ENCODE data around the gene PRR20G. TPM values are rescaled to one million over a fixed set of nuclear protein-coding genes. Genes with fewer than 3 reads are reported as not detected.

PRR20G gene
- polyA plus RNA-seq, 1 experiment = not detected

DNA sequence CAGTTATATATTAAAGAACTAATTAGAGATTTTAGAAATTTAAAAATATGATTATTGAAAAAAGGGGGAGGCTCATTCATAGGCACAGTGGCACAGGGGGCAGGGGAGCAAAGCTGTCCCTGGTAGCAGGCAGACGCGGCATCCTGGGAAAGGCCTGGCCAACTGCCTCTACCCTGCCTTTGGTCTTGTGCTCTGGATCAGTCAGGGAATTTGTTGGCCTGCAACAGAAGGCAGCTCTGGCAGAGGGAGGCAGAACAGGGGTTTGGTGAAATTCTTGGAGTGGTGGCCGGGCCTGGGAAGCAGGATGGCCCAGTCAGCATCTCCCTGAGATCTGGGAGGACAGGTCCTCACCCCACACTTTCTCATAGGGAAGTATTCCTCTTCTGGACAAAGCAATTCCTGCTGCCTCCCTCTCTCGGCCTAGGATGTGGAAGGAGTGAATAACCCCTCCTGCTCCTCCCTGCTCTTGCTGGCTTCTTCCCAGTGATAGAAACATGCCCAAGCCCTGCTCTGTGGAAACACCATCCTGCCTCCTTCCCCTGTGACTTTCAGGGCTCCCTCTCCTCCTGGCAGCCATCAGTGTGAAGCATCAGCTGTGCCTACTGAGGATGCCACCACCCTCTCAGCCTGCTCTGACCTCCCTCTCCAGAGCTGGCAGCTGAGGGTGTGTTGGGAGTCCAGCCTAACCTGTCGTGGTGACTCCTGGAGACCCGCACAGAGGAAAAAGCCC, 26.9 kb downstream of the PRR20G start:
- ChIA-PET POLR2A (no interaction called here), CTCF (no interaction called here)
- TF ChIP-seq, protein P1, sequence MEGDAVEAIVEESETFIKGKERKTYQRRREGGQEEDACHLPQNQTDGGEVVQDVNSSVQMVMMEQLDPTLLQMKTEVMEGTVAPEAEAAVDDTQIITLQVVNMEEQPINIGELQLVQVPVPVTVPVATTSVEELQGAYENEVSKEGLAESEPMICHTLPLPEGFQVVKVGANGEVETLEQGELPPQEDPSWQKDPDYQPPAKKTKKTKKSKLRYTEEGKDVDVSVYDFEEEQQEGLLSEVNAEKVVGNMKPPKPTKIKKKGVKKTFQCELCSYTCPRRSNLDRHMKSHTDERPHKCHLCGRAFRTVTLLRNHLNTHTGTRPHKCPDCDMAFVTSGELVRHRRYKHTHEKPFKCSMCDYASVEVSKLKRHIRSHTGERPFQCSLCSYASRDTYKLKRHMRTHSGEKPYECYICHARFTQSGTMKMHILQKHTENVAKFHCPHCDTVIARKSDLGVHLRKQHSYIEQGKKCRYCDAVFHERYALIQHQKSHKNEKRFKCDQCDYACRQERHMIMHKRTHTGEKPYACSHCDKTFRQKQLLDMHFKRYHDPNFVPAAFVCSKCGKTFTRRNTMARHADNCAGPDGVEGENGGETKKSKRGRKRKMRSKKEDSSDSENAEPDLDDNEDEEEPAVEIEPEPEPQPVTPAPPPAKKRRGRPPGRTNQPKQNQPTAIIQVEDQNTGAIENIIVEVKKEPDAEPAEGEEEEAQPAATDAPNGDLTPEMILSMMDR (IDR thresholded peaks at IDR 0.05; ENCODE audit: insufficient read depth, low read depth, low read length) = no peak
- Histone ChIP-seq H3K4me3 (ENCODE audit: low read depth, low read length) (no peak overlapping the region), H3K36me3 (ENCODE audit: control insufficient read depth, insufficient read depth, low read length) (no peaks in the 10 kb centered on the region), H3K27me3 (ENCODE audit: control insufficient read depth, insufficient read depth, low read length) (peaks cover 3% of the 10 kb centered on the region)
- no peak for DNase-seq (ENCODE audit: low read depth)

DNA sequence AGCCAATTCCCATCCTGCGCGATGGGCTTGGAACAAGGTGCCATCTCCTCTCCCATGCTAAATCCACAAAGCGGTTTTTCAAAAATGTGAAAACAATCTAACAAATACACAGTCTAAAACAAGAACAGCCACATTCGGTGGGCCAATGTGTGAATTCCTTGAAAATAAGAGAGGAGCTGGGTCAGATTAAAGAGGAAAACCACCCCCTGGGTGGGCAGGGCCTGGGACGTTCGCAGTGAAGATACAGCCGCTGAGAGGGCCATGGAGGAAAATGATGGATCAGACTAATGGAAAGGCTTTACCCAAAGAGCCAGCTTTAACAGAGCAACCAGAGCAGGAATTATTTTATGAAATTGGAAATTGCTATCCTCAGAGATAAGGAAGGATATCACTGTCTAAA, 27.4 kb downstream of the PRR20G start:
- ChIA-PET POLR2A (no interaction called here), CTCF (no interaction called here)
- H3K36me3 ChIP-seq (ENCODE audit: control insufficient read depth, insufficient read depth, low read length) = no peaks in the 10 kb centered on the region
- TF ChIP-seq, protein P1 (IDR thresholded peaks at IDR 0.05; ENCODE audit: insufficient read depth, low read depth, low read length) = no peak
- no peak for DNase-seq (ENCODE audit: low read depth)
- no peak overlapping the region for H3K4me3 ChIP-seq (ENCODE audit: low read depth, low read length)
- H3K27me3 ChIP-seq (ENCODE audit: control insufficient read depth, insufficient read depth, low read length) = peaks cover 3% of the 10 kb centered on the region

DNA sequence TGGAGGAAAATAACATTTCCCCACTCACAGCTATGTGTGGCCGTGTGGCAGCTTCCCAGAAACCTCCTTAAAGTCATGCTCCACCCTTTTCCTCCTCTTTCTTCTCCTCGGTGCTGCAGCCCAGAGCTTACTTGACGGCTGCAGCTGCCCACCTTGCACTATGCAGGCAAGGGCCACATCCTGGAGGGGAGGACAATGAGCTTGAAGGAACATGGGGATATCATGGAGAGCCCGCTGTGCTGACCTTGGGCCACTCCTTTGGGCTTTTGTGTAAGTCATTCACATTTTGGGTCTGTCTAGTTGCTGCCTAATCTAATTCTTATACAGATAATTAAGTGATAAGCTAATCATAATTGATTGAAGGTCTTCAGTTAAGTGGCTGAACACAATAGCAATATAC, 28.0 kb downstream of the PRR20G start:
- DNase-seq (ENCODE audit: low read depth) = no peak
- no peaks in the 10 kb centered on the region for H3K36me3 ChIP-seq (ENCODE audit: control insufficient read depth, insufficient read depth, low read length)
- H3K4me3 ChIP-seq (ENCODE audit: low read depth, low read length) = no peak overlapping the region
- POLR2A ChIA-PET = no interaction called here
- CTCF ChIA-PET = no interaction called here
- TF ChIP-seq, protein P1 (IDR thresholded peaks at IDR 0.05; ENCODE audit: insufficient read depth, low read depth, low read length) = no peak
- H3K27me3 ChIP-seq (ENCODE audit: control insufficient read depth, insufficient read depth, low read length) = peaks cover 3% of the 10 kb centered on the region

DNA sequence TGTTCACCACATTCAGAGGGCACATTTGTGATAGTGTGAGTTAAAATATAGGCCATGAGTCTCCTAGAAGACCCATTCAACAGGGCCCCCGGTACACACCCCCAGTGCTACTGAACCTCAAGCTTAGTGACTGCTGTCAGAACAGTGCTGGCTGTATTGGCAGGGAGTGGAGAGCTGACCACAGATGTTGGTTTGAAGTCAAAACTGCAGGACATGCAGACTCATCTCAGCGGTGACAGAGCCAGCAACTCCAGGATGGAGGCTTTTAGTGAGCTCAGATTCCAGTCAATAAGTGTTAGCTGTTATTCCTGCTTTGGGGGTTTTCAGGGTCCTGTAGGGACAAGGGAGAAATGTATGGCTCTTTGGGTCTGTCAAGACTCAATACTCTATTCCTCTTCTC, 29.1 kb downstream of the PRR20G start:
- peaks cover 3% of the 10 kb centered on the region for H3K27me3 ChIP-seq (ENCODE audit: control insufficient read depth, insufficient read depth, low read length)
- POLR2A ChIA-PET = no interaction called here
- no peak for DNase-seq (ENCODE audit: low read depth)
- H3K36me3 ChIP-seq (ENCODE audit: control insufficient read depth, insufficient read depth, low read length) = no peaks in the 10 kb centered on the region
- H3K4me3 ChIP-seq (ENCODE audit: low read depth, low read length) = no peak overlapping the region
- CTCF ChIA-PET = interaction anchor here (0.7 kb wide), 1 partner anchor 107 kb away, joined by 3 read pairs; no protein-coding TSS in a partner anchor
- TF ChIP-seq, protein P1 (IDR thresholded peaks at IDR 0.05; ENCODE audit: insufficient read depth, low read depth, low read length) = no peak

DNA sequence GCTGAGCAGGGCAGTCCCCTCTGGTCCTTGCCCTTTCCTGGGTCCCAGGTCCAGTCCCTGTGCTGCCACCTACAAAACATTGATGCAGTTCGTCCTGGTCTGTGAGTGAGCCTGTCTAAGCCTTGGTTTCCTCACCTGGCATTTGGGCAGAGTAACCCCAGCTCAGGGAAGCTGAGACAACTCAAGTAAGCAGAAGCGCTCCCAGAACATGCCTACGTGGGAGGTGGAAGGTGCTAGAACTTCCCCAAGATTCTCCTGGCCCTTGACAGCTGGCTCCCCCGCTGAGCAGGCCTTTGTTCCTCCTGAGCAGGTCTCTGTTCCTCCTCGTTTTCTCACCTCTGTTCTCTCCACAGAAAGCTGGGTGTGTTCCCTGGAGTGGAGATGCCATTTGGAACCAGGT, 30.5 kb downstream of the PRR20G start:
- ChIA-PET CTCF (no interaction called here), POLR2A (no interaction called here)
- H3K27me3 ChIP-seq (ENCODE audit: control insufficient read depth, insufficient read depth, low read length) = peaks cover 5% of the 10 kb centered on the region
- no peaks in the 10 kb centered on the region for H3K36me3 ChIP-seq (ENCODE audit: control insufficient read depth, insufficient read depth, low read length)
- DNase-seq (ENCODE audit: low read depth) = no peak
- H3K4me3 ChIP-seq (ENCODE audit: low read depth, low read length) = no peak overlapping the region
- TF ChIP-seq, protein P1 (IDR thresholded peaks at IDR 0.05; ENCODE audit: insufficient read depth, low read depth, low read length) = no peak
